ENCODE results near the gene CLDND2.

DNA sequence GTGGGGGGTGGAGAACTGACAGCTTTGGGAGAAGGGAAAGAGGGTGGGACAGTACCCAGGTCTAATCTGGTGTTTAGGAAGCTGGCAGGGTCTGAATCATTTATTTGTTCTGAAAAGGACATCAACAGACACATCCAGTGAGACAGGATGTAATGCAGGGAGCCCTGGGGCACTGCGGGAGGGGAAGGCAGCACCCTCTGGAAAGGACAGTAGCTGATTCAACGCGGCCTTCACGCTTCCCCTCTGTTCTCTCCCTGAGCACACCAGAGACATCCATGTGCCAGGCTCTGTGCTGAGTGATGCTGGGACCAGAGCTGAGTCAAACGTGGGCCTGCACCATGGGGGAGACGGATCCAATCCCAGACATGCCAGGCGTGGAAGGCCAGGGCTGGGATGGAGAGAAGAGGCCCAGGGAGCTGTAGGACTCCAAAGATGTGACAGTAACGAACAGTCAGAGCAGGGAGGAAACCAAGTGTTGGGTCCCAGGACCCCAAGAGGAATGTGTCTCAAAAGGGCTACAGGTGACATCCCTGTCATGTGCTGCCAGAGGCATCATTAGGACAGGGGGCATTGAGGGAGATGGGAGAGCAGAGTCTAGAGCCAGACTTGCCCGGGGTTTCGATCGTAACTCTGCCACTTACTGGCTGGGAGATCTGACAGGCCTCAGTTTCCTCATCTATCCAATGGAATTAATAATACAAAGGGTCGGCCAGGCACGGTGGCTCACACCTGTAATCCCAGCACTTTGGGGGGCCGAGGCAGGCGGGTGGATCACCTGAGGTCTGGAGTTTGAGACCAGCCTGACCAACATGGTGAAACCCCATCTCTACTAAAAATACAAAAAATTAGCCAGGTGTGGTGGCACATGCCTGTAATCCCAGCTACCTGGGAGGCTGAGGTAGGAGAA lies 4.3 kb downstream of the CLDND2 start:
- TF ChIP-seq, protein P1, sequence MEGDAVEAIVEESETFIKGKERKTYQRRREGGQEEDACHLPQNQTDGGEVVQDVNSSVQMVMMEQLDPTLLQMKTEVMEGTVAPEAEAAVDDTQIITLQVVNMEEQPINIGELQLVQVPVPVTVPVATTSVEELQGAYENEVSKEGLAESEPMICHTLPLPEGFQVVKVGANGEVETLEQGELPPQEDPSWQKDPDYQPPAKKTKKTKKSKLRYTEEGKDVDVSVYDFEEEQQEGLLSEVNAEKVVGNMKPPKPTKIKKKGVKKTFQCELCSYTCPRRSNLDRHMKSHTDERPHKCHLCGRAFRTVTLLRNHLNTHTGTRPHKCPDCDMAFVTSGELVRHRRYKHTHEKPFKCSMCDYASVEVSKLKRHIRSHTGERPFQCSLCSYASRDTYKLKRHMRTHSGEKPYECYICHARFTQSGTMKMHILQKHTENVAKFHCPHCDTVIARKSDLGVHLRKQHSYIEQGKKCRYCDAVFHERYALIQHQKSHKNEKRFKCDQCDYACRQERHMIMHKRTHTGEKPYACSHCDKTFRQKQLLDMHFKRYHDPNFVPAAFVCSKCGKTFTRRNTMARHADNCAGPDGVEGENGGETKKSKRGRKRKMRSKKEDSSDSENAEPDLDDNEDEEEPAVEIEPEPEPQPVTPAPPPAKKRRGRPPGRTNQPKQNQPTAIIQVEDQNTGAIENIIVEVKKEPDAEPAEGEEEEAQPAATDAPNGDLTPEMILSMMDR (tag by site-specific recombination; IDR thresholded peaks at IDR 0.05): no peak
- no peak for TF ChIP-seq ZNF274 (IDR thresholded peaks at IDR 0.05; ENCODE audit: low read length)
- TF ChIP-seq ZNF274 (tag by site-specific recombination; IDR thresholded peaks at IDR 0.05; ENCODE audit: borderline replicate concordance): no peak
- no peak for TF ChIP-seq ZNF121 (tag by site-specific recombination; IDR thresholded peaks at IDR 0.05)
- no peak for TF ChIP-seq ZNF157 (tag by site-specific recombination; IDR thresholded peaks at IDR 0.05)
- TF ChIP-seq, protein P2, sequence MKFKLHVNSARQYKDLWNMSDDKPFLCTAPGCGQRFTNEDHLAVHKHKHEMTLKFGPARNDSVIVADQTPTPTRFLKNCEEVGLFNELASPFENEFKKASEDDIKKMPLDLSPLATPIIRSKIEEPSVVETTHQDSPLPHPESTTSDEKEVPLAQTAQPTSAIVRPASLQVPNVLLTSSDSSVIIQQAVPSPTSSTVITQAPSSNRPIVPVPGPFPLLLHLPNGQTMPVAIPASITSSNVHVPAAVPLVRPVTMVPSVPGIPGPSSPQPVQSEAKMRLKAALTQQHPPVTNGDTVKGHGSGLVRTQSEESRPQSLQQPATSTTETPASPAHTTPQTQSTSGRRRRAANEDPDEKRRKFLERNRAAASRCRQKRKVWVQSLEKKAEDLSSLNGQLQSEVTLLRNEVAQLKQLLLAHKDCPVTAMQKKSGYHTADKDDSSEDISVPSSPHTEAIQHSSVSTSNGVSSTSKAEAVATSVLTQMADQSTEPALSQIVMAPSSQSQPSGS (tag by site-specific recombination; IDR thresholded peaks at IDR 0.05; ENCODE audit: low read depth): no peak
- TF ChIP-seq KLF16 (tag by site-specific recombination; IDR thresholded peaks at IDR 0.05): no peak
- TF ChIP-seq, protein P3, sequence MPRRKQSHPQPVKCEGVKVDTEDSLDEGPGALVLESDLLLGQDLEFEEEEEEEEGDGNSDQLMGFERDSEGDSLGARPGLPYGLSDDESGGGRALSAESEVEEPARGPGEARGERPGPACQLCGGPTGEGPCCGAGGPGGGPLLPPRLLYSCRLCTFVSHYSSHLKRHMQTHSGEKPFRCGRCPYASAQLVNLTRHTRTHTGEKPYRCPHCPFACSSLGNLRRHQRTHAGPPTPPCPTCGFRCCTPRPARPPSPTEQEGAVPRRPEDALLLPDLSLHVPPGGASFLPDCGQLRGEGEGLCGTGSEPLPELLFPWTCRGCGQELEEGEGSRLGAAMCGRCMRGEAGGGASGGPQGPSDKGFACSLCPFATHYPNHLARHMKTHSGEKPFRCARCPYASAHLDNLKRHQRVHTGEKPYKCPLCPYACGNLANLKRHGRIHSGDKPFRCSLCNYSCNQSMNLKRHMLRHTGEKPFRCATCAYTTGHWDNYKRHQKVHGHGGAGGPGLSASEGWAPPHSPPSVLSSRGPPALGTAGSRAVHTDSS (tag by site-specific recombination; IDR thresholded peaks at IDR 0.05): no peak
- no peak for TF ChIP-seq ZNF596 (tag by site-specific recombination; IDR thresholded peaks at IDR 0.05)
- TF ChIP-seq ZNF843 (tag by site-specific recombination; IDR thresholded peaks at IDR 0.05): no peak
- TF ChIP-seq YY1 (tag by site-specific recombination; IDR thresholded peaks at IDR 0.05): no peak
- no peak for TF ChIP-seq SETDB1 (IDR thresholded peaks at IDR 0.05; ENCODE audit: insufficient read length, low read length)
- no peak for TF ChIP-seq ZFP41 (tag by site-specific recombination; IDR thresholded peaks at IDR 0.05; ENCODE audit: borderline replicate concordance)
